Lung (tissue), 12 donors: ENCODE results near the gene CERK. TPM values are rescaled to one million over a fixed set of nuclear protein-coding genes. Genes with fewer than 3 reads are reported as not detected.

Source experiments
- ATAC-seq: fragments of 200-7000 bp; cut with Tn5 transposase; one replicate; pipeline ENCODE4 v1.9.1; 2020; ENCODE audit warnings: moderate number of reproducible peaks; ENCODE audit not compliant: insufficient read depth, low FRiP score
- DNase-seq, 3 donors: peaks; one replicate each; pipeline ENCODE4 v3.0.0-alpha.2; 2013 to 2017
- H3K27ac ChIP-seq, 2 donors: one replicate each; pipeline ENCODE4 v1.5.1; 2013; ENCODE audit warnings: mild to moderate bottlenecking in 2 of 2, moderate library complexity in 2 of 2, control low read depth in 1 of 2, inconsistent platforms in 1 of 2, low read depth in 1 of 2, low read length in 1 of 2
- H3K27me3 ChIP-seq, 3 donors: one replicate each; pipeline ENCODE4 v1.5.1; 2013; ENCODE audit warnings: low read length in 2 of 3; ENCODE audit not compliant: control insufficient read depth in 3 of 3, insufficient read depth in 3 of 3
- H3K36me3 ChIP-seq, 4 donors: one replicate each; pipeline ENCODE4 v1.5.1; 2013; ENCODE audit warnings: low read length in 4 of 4, mild to moderate bottlenecking in 1 of 4, moderate library complexity in 1 of 4; ENCODE audit not compliant: control insufficient read depth in 4 of 4, insufficient read depth in 4 of 4
- H3K4me1 ChIP-seq, 5 donors: one replicate each; pipeline ENCODE4 v1.5.1; 2013; ENCODE audit warnings: low read length in 5 of 5, mild to moderate bottlenecking in 2 of 5, moderate library complexity in 1 of 5; ENCODE audit not compliant: control insufficient read depth in 5 of 5, insufficient read depth in 5 of 5
- H3K4me3 ChIP-seq: one replicate; pipeline ENCODE4 v1.5.1; 2013; ENCODE audit warnings: mild to moderate bottlenecking, control low read depth, moderate library complexity
- H3K9ac ChIP-seq, 2 donors: one replicate each; pipeline ENCODE4 v1.5.1; 2013; ENCODE audit warnings: low read length in 2 of 2, control low read depth in 1 of 2; ENCODE audit not compliant: insufficient read depth in 1 of 2
- H3K9me3 ChIP-seq, 4 donors: one replicate each; pipeline ENCODE4 v1.5.1; 2013; ENCODE audit warnings: low read length in 3 of 4, mild to moderate bottlenecking in 1 of 4, moderate library complexity in 1 of 4; ENCODE audit not compliant: control insufficient read depth in 4 of 4, insufficient read depth in 3 of 4
- CTCF ChIP-seq: IDR thresholded peaks from 2 replicates; pipeline ENCODE4 v1.5.1; 2012; ENCODE audit warnings: mild to moderate bottlenecking; ENCODE audit errors: control extremely low read depth, extremely low read depth
- WGBS, 2 donors: extraction: QIAGEN DNeasy Blood & Tissue Kit; methylation state at CpG; one replicate each; pipeline ENCODE4 v1.1.7; 2013; 5-methylcytosine and 5-hydroxymethylcytosine counted together
- polyA plus RNA-seq, 2 donors: library from polyadenylated mRNA; stranded (reverse); fragments of 200-250 nt; gene quantifications; one replicate each; pipeline ENCODE4 v1.2.1, GENCODE V29; 2013
- total RNA-seq, 2 donors: library from RNA; depleted of rRNA in 1 of 2; stranded (reverse); fragments of >200 nt in 1 of 2; gene quantifications; one replicate each; pipeline ENCODE4 v1.2.1, GENCODE V29; 2014 to 2021
- donor health status: control.
- donor health status: control.
- donor health status: Bipolar disorder and iron deficiency.
- donor health status: healthy.
- donor health status: DM: yes; HTN: yes; CAD: no.

The CERK gene
- total and polyA plus RNA-seq, 4 donors, result 12.1 to 36.2 (median 31.7) TPM

- Histone ChIP-seq H3K27me3 (no peaks in the 10 kb centered on the region), H3K4me1 (peaks cover 0 to 4% (median 0%) of the 10 kb centered on the region in 5 donors), H3K36me3 (peaks cover 0 to 58% (median 11%) of the 10 kb centered on the region in 4 donors), H3K9me3 (no peaks in the 10 kb centered on the region), H3K9ac (no peak overlapping the region), H3K27ac (no peak overlapping the region), H3K4me3 (no peak overlapping the region)
- 91 to 95% methylated on average over 28 of the region's 28 CpGs for WGBS, 2 donors
- DNase-seq (no peak), ATAC-seq (no peak)
- no peak for TF ChIP-seq CTCF
Measured at GRCh38 chr22:46663436-46664100, 74.5 kb downstream of the CERK start.

- 90 to 93% methylated on average over 26 of the region's 26 CpGs for WGBS, 2 donors
- Histone ChIP-seq H3K4me3 (no peak overlapping the region), H3K27me3 (no peaks in the 10 kb centered on the region), H3K9ac (no peak overlapping the region), H3K9me3 (no peaks in the 10 kb centered on the region), H3K36me3 (peaks cover 0 to 56% (median 10%) of the 10 kb centered on the region in 4 donors), H3K4me1 (peaks cover 0 to 4% (median 0%) of the 10 kb centered on the region in 5 donors), H3K27ac (no peak overlapping the region)
- no peak for TF ChIP-seq CTCF
- ATAC-seq (no peak), DNase-seq (no peak)
Measured at GRCh38 chr22:46663001-46663400, 75.1 kb downstream of the CERK start.

GRCh38 chr22:46662226-46662625 is 75.8 kb downstream of the CERK start:
- peak overlapping the region in 1 of 2 donors; percentile 57 for H3K27ac ChIP-seq
- no peak overlapping the region for H3K4me3 ChIP-seq
- no peak for TF ChIP-seq CTCF
- DNase-seq (no peak), ATAC-seq (no peak)
- H3K4me1 ChIP-seq, result peaks cover 0 to 4% (median 0%) of the 10 kb centered on the region in 5 donors
- no peaks in the 10 kb centered on the region for H3K27me3 ChIP-seq
- WGBS, 2 donors, result 91 to 94% methylated on average over 15 of the region's 15 CpGs
- no peak overlapping the region for H3K9ac ChIP-seq
- H3K9me3 ChIP-seq, result no peaks in the 10 kb centered on the region
- peaks cover 0 to 50% (median 7%) of the 10 kb centered on the region in 4 donors for H3K36me3 ChIP-seq
